ENCODE measurements around the gene DIMT1.
A peak's percentile ranks its signal among the peaks of the same experiment; 100 is the strongest.

The DIMT1 gene

DNA sequence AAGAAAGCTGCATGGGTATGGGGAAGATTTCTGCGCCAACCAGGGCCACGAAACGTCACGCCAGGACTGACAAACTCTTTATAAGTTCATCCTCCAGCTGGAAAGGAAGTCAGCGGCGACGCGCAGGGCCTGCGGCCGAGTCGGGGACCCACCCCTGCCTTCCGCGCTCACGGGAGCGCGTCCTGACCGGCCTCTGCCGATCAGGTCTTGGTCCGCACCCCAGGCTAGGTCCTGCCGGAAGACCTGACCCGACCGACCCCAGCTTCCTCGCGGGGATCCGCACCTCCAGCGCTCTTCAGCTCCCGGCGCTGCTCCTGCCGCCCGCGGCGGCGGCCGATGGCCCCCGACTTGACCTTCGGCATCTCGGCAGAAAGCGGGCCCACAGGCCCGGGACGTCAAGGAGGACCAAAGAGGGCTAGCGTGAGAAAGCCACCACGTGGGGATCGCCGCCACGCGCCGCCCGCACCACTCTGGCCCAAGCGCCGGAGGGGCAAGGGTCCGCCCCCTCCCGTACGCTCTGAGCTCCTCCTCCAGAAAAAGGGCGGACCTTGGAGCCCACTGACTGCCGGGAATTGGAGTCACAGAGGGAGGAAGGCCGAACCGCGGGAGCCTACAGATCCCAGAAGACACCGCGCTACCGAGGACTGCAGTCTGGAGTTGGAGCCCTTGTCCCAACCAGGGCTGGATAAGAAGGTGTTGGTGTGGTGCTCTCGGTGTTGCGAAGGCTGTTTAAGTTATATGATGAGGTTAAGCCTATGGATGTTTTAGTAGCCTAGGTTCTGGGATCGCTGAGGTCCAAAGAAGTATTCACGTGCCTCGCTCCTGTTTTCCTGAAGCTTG, at the start of gene DIMT1 (continued):
- TF ChIP-seq ZSCAN5A (tag by site-specific recombination; IDR thresholded peaks at IDR 0.05) (no peak; the same call in 1 of the 2 replicates), ZNF530 (tag by site-specific recombination; IDR thresholded peaks at IDR 0.05; ENCODE audit: low read depth) (no peak), ZNF184 (tag by site-specific recombination; IDR thresholded peaks at IDR 0.05) (no peak), ZNF580 (tag by site-specific recombination; IDR thresholded peaks at IDR 0.05) (peak; percentile 32; the same call in 1 of the 2 replicates), ZNF2 (tag by site-specific recombination; IDR thresholded peaks at IDR 0.05) (peak; percentile 43; the same call in 1 of the 2 replicates), ZNF214 (tag by site-specific recombination; IDR thresholded peaks at IDR 0.05; ENCODE audit: borderline replicate concordance) (no peak), ZNF404 (tag by site-specific recombination; IDR thresholded peaks at IDR 0.05) (no peak), ZNF37A (tag by site-specific recombination; IDR thresholded peaks at IDR 0.05) (no peak), BCL6B (tag by site-specific recombination; IDR thresholded peaks at IDR 0.05) (no peak), PATZ1 (tag by site-specific recombination; IDR thresholded peaks at IDR 0.05) (peak; percentile 95), GLI2 (tag by site-specific recombination; IDR thresholded peaks at IDR 0.05; ENCODE audit: borderline replicate concordance, low read depth) (no peak), ZFHX2 (tag by site-specific recombination; conservative IDR thresholded peaks at IDR 0.05) (peak; percentile 58), ZXDB (tag by site-specific recombination; IDR thresholded peaks at IDR 0.05) (peak; percentile 81), KLF7 (tag by site-specific recombination; IDR thresholded peaks at IDR 0.05; ENCODE audit: borderline replicate concordance) (0 out of 2 replicates have a peak, but pooled peaks have one; percentile 46), SALL2 (tag by site-specific recombination; IDR thresholded peaks at IDR 0.05; ENCODE audit: borderline replicate concordance) (no peak), ZNF366 (tag by site-specific recombination; conservative IDR thresholded peaks at IDR 0.05) (no peak), ZNF223 (tag by site-specific recombination; IDR thresholded peaks at IDR 0.05) (no peak), ZNF121 (tag by site-specific recombination; IDR thresholded peaks at IDR 0.05) (no peak), ZNF626 (tag by site-specific recombination; IDR thresholded peaks at IDR 0.05) (no peak; the same call in 1 of the 2 replicates), ZNF350 (tag by site-specific recombination; IDR thresholded peaks at IDR 0.05) (no peak), ZNF660 (tag by site-specific recombination; IDR thresholded peaks at IDR 0.05) (0 out of 2 replicates have a peak, but pooled peaks have one; percentile 39), ZNF658 (tag by site-specific recombination; IDR thresholded peaks at IDR 0.05) (no peak), ZFP69B (tag by site-specific recombination; IDR thresholded peaks at IDR 0.05) (peak; percentile 94), TRIM28 (IDR thresholded peaks at IDR 0.05; ENCODE audit: borderline replicate concordance, low read length) (no peak; the same call in 1 of the 2 replicates), INSM2 (tag by site-specific recombination; IDR thresholded peaks at IDR 0.05) (peak; percentile 42; the same call in 1 of the 2 replicates)
- TF ChIP-seq, protein P1, sequence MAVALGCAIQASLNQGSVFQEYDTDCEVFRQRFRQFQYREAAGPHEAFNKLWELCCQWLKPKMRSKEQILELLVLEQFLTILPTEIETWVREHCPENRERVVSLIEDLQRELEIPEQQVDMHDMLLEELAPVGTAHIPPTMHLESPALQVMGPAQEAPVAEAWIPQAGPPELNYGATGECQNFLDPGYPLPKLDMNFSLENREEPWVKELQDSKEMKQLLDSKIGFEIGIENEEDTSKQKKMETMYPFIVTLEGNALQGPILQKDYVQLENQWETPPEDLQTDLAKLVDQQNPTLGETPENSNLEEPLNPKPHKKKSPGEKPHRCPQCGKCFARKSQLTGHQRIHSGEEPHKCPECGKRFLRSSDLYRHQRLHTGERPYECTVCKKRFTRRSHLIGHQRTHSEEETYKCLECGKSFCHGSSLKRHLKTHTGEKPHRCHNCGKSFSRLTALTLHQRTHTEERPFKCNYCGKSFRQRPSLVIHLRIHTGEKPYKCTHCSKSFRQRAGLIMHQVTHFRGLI (tag by site-specific recombination; IDR thresholded peaks at IDR 0.05): peak; percentile 78
- TF ChIP-seq, protein P2, sequence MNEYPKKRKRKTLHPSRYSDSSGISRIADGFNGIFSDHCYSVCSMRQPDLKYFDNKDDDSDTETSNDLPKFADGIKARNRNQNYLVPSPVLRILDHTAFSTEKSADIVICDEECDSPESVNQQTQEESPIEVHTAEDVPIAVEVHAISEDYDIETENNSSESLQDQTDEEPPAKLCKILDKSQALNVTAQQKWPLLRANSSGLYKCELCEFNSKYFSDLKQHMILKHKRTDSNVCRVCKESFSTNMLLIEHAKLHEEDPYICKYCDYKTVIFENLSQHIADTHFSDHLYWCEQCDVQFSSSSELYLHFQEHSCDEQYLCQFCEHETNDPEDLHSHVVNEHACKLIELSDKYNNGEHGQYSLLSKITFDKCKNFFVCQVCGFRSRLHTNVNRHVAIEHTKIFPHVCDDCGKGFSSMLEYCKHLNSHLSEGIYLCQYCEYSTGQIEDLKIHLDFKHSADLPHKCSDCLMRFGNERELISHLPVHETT (tag by site-specific recombination; IDR thresholded peaks at IDR 0.05): no peak; the same call in 1 of the 2 replicates
- TF ChIP-seq, protein P3, sequence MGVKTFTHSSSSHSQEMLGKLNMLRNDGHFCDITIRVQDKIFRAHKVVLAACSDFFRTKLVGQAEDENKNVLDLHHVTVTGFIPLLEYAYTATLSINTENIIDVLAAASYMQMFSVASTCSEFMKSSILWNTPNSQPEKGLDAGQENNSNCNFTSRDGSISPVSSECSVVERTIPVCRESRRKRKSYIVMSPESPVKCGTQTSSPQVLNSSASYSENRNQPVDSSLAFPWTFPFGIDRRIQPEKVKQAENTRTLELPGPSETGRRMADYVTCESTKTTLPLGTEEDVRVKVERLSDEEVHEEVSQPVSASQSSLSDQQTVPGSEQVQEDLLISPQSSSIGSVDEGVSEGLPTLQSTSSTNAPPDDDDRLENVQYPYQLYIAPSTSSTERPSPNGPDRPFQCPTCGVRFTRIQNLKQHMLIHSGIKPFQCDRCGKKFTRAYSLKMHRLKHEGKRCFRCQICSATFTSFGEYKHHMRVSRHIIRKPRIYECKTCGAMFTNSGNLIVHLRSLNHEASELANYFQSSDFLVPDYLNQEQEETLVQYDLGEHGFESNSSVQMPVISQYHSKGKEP (tag by site-specific recombination; IDR thresholded peaks at IDR 0.05): no peak
